ENCODE data around the gene GJD3.
"Not testable (repeated sequence)": the region's sequence is repeated elsewhere in the genome, so short reads cannot be mapped to it uniquely, and the experiment has no call there.

The GJD3 gene

GRCh38 chr17:40364121-40364861 is at the start of gene GJD3:
Gene GJD3, minus strand, starts transcription at chr17:40364737. Its CDS starts 922 bp downstream, at chr17:40363815.
- ATAC-seq = no peak

GRCh38 chr17:40414312-40414711 is 49.8 kb upstream of the GJD3 start:
- ATAC-seq = not testable (repeated sequence)

- ATAC-seq = no peak
Observed at GRCh38 chr17:40412880-40413279, 48.3 kb upstream of the GJD3 start.

GRCh38 chr17:40411821-40412220 is 47.3 kb upstream of the GJD3 start:
- no peak for ATAC-seq

GRCh38 chr17:40410082-40410481 is 45.5 kb upstream of the GJD3 start:
- no peak for ATAC-seq

GRCh38 chr17:40409540-40409939 is 45.0 kb upstream of the GJD3 start:
- ATAC-seq = not testable (repeated sequence)

GRCh38 chr17:40407460-40407859 is 42.9 kb upstream of the GJD3 start:
- ATAC-seq = no peak

GRCh38 chr17:40404003-40404402 is 39.5 kb upstream of the GJD3 start:
- no peak for ATAC-seq

- peak in 1 of 2 donors; percentile 51 for ATAC-seq
Observed at GRCh38 chr17:40402668-40403067, 38.1 kb upstream of the GJD3 start.

- peak; percentile 60 to 65 for ATAC-seq
Observed at GRCh38 chr17:40399185-40399584, 34.6 kb upstream of the GJD3 start.

- not testable (repeated sequence) for ATAC-seq
Observed at GRCh38 chr17:40386555-40386954, 22.0 kb upstream of the GJD3 start.

GRCh38 chr17:40382251-40382650 is 17.7 kb upstream of the GJD3 start:
- ATAC-seq = no peak

GRCh38 chr17:40378966-40379365 is 14.4 kb upstream of the GJD3 start:
- ATAC-seq = no peak

- no peak for ATAC-seq
Observed at GRCh38 chr17:40377832-40378231, 13.3 kb upstream of the GJD3 start.

GRCh38 chr17:40376541-40376940 is 12.0 kb upstream of the GJD3 start:
- not testable (repeated sequence) for ATAC-seq

GRCh38 chr17:40375786-40376185 is 11.2 kb upstream of the GJD3 start:
- ATAC-seq = not testable (repeated sequence)

GRCh38 chr17:40374821-40375498 is 10.4 kb upstream of the GJD3 start:
- no peak for ATAC-seq

GRCh38 chr17:40373999-40374398 is 9.5 kb upstream of the GJD3 start:
- ATAC-seq = no peak

- ATAC-seq = peak; percentile 72 to 87
Observed at GRCh38 chr17:40373324-40373723, 8.8 kb upstream of the GJD3 start.

- not testable (repeated sequence) for ATAC-seq
Observed at GRCh38 chr17:40372644-40373043, 8.1 kb upstream of the GJD3 start.

- ATAC-seq = no peak
Observed at GRCh38 chr17:40372031-40372430, 7.5 kb upstream of the GJD3 start.

- ATAC-seq = peak; percentile 60 to 69
Observed at GRCh38 chr17:40371261-40371929, 6.9 kb upstream of the GJD3 start.

- ATAC-seq = no peak
Observed at GRCh38 chr17:40369923-40370322, 5.4 kb upstream of the GJD3 start.

GRCh38 chr17:40367728-40368127 is 3.2 kb upstream of the GJD3 start:
- ATAC-seq = not testable (repeated sequence)
